ENCODE measurements around the gene SLC35G1. TPM values are rescaled to one million over a fixed set of nuclear protein-coding genes. Genes with fewer than 3 reads are reported as not detected.

SLC35G1 gene
- total RNA-seq, 4 donors from 2014 or later, result 3.4 to 5.7 (median 3.5) TPM

- no peak overlapping the region for H3K4me3 ChIP-seq
- peaks cover 0 to 8% (median 0%) of the 10 kb centered on the region in 3 donors for H3K4me1 ChIP-seq
- 45 to 53% methylated on average over 6 of the region's 6 CpGs for WGBS, 2 donors
- peaks cover 0 to 25% (median 0%) of the 10 kb centered on the region in 4 donors for H3K27me3 ChIP-seq
- DNase-seq, result no peak
- no peaks in the 10 kb centered on the region for H3K36me3 ChIP-seq
- H3K27ac ChIP-seq, result no peak overlapping the region
- no peaks in the 10 kb centered on the region for H3K9me3 ChIP-seq
- TF ChIP-seq CTCF (IDR thresholded peaks at IDR 0.05), result no peak
- TF ChIP-seq POLR2A (IDR thresholded peaks at IDR 0.05), result no peak
- intact Hi-C loops (cut with DNase I), result no loop called here
These were observed 20.2 kb upstream of the SLC35G1 start for GRCh38 chr10:93873420-93874115.

- 53 to 54% methylated on average over 3 of the region's 3 CpGs for WGBS, 2 donors
- peaks cover 0 to 16% (median 0%) of the 10 kb centered on the region in 4 donors for H3K27me3 ChIP-seq
- peaks cover 0 to 8% (median 0%) of the 10 kb centered on the region in 3 donors for H3K4me1 ChIP-seq
- intact Hi-C loops (cut with DNase I), result no loop called here
- DNase-seq, result no peak
- no peak overlapping the region for H3K4me3 ChIP-seq
- no peaks in the 10 kb centered on the region for H3K9me3 ChIP-seq
- H3K27ac ChIP-seq, result no peak overlapping the region
- no peaks in the 10 kb centered on the region for H3K36me3 ChIP-seq
- TF ChIP-seq POLR2A (IDR thresholded peaks at IDR 0.05), result no peak
- no peak for TF ChIP-seq CTCF (IDR thresholded peaks at IDR 0.05)
These were observed 19.3 kb upstream of the SLC35G1 start for GRCh38 chr10:93874309-93875031.

GRCh38 chr10:93875032-93875358, 18.8 kb upstream of the SLC35G1 start:
- Histone ChIP-seq H3K27ac (no peak overlapping the region), H3K9me3 (no peaks in the 10 kb centered on the region), H3K4me1 (peaks cover 0 to 8% (median 0%) of the 10 kb centered on the region in 3 donors), H3K27me3 (peaks cover 0 to 12% (median 0%) of the 10 kb centered on the region in 4 donors), H3K36me3 (no peaks in the 10 kb centered on the region), H3K4me3 (no peak overlapping the region)
- TF ChIP-seq CTCF (IDR thresholded peaks at IDR 0.05) (no peak), POLR2A (IDR thresholded peaks at IDR 0.05) (no peak)
- 71 to 82% methylated on average over 2 of the region's 2 CpGs for WGBS, 2 donors
- intact Hi-C loops (cut with DNase I), result no loop called here
- no peak for DNase-seq

- Histone ChIP-seq H3K27me3 (peaks cover 0 to 16% (median 0%) of the 10 kb centered on the region in 4 donors), H3K4me3 (no peak overlapping the region), H3K27ac (no peak overlapping the region), H3K4me1 (peaks cover 0 to 8% (median 0%) of the 10 kb centered on the region in 3 donors), H3K9me3 (no peaks in the 10 kb centered on the region), H3K36me3 (no peaks in the 10 kb centered on the region)
- no peak for TF ChIP-seq POLR2A (IDR thresholded peaks at IDR 0.05)
- no peak for TF ChIP-seq CTCF (IDR thresholded peaks at IDR 0.05)
- no peak for DNase-seq
- intact Hi-C loops (cut with DNase I), result no loop called here
These were observed 17.4 kb upstream of the SLC35G1 start for GRCh38 chr10:93876381-93876780.

GRCh38 chr10:93879273-93879672, 14.5 kb upstream of the SLC35G1 start:
- Histone ChIP-seq H3K36me3 (no peaks in the 10 kb centered on the region), H3K27me3 (peaks cover 0 to 23% (median 0%) of the 10 kb centered on the region in 4 donors), H3K4me3 (no peak overlapping the region), H3K4me1 (no peaks in the 10 kb centered on the region), H3K27ac (no peak overlapping the region), H3K9me3 (no peaks in the 10 kb centered on the region)
- no peak for DNase-seq
- TF ChIP-seq CTCF (IDR thresholded peaks at IDR 0.05) (no peak), POLR2A (IDR thresholded peaks at IDR 0.05) (no peak)
- intact Hi-C loops (cut with DNase I), result no loop called here
